A673 (cell line): Measurements from ENCODE around the gene RGS6. TPM values are rescaled to one million over a fixed set of nuclear protein-coding genes. Genes with fewer than 3 reads are reported as not detected.

ENCODE experiments used
- BruUV-seq: library from RNA; stranded (reverse); fragments of 400-500 nt; replicated peaks from 2 replicates; lab custom pipeline; 2021; lab: Mats Ljungman, UMichigan
- CTCF ChIA-PET: fragments of 300-600 bp; sonication (Branson Sonifier 250); formaldehyde crosslinking; loops from one replicate; lab custom pipeline; 2022; ENCODE audit warnings: antibody characterized with exemption; lab: Charles Lee
- POLR2A ChIA-PET: fragments of 300-600 bp; sonication (Branson Sonifier 250); formaldehyde crosslinking; loops from one replicate; lab custom pipeline; 2022; ENCODE audit warnings: antibody characterized with exemption; ENCODE audit not compliant: low non-redundant PET; lab: Charles Lee
- DNase-seq: peaks from one replicate; pipeline ENCODE4 v3.0.0-alpha.2; 2015; ENCODE audit warnings: low spot score
- H3K27ac ChIP-seq: fragments of 200-600 bp; sonication (generic); 2 replicates; pipeline ENCODE4 v1.5.1; 2016; ENCODE audit warnings: mixed run types, low read depth, mild to moderate bottlenecking, mixed read lengths, antibody characterized with exemption, low read length; ENCODE audit not compliant: poor library complexity, severe bottlenecking
- H3K27me3 ChIP-seq: fragments of 200-600 bp; sonication (generic); replicated peaks from 2 replicates; pipeline ENCODE4 v1.6.1; 2017; ENCODE audit warnings: mixed run types, low read depth, mild to moderate bottlenecking, mixed read lengths, antibody characterized with exemption, low read length; ENCODE audit not compliant: insufficient read depth, poor library complexity
- H3K36me3 ChIP-seq: fragments of 200-600 bp; sonication (generic); 2 replicates; pipeline ENCODE4 v1.6.1; 2016; ENCODE audit warnings: mixed run types, mild to moderate bottlenecking, mixed read lengths, antibody characterized with exemption, low read length; ENCODE audit not compliant: insufficient read depth, poor library complexity, severe bottlenecking
- H3K4me1 ChIP-seq: fragments of 200-600 bp; sonication (generic); 2 replicates; pipeline ENCODE4 v1.6.1; 2017; ENCODE audit warnings: mixed run types, mild to moderate bottlenecking, mixed read lengths, antibody characterized with exemption, low read length; ENCODE audit not compliant: insufficient read depth, poor library complexity, severe bottlenecking
- H3K4me3 ChIP-seq: fragments of 200-600 bp; sonication (generic); 2 replicates; pipeline ENCODE4 v1.5.1; 2016; ENCODE audit warnings: low read depth, mixed run types, mild to moderate bottlenecking, mixed read lengths, low read length; ENCODE audit not compliant: poor library complexity, severe bottlenecking
- H3K9me3 ChIP-seq: fragments of 200-600 bp; sonication (generic); 2 replicates; pipeline ENCODE4 v1.6.1; 2016; ENCODE audit warnings: mixed run types, low read depth, mild to moderate bottlenecking, mixed read lengths, antibody characterized with exemption, low read length; ENCODE audit not compliant: poor library complexity, severe bottlenecking
- EZH2 ChIP-seq: fragments of 200-600 bp; sonication (generic); IDR thresholded peaks from 2 replicates; pipeline ENCODE4 v1.6.1; 2017; ENCODE audit warnings: borderline replicate concordance, low read depth, mild to moderate bottlenecking, mixed read lengths, antibody characterized with exemption, low read length; ENCODE audit not compliant: poor library complexity, severe bottlenecking
- intact Hi-C: fragments of 100-400 bp; cut with micrococcal nuclease; formaldehyde crosslinking; loops from one replicate; pipeline ENCODE4 v1.10.0; 2022; ENCODE audit not compliant: unreplicated experiment
- total RNA-seq: library from RNA; stranded (reverse); gene quantifications from 2 replicates; pipeline ENCODE4 v1.2.3, GENCODE V29; 2021
- TF ChIP-seq, protein P1 (sequence below): fragments of 300-800, 200-600 bp; sonication (generic); conservative IDR thresholded peaks from 2 replicates; pipeline ENCODE4 v1.5.1; 2017; ENCODE audit warnings: low read depth, mild to moderate bottlenecking, antibody characterized with exemption, low read length, moderate library complexity, mixed read lengths

Gene RGS6
- total RNA-seq, 1 experiment from 2014 or later, result not detected

DNA sequence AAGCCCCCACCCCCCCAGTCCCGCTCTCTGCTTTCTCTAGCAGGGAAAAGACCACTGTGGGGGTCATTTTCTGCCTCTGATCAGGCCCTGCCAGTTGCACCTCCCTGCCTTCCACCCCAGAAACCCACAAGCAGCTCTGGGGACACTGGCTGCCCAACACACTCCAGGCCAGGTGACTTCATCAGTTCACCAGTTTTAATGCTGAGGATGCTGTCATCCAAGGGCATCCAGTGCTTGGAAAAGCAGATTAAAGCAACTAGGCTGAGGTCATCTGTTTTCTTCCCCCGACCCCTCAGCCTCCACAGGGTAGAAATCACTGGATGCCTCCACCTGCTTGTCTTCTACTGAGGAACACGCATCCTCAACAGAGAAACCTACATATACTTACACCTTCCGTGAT, 679.3 kb downstream of the RGS6 start:
- Histone ChIP-seq H3K27ac (no peak overlapping the region), H3K36me3 (no peaks in the 10 kb centered on the region), H3K4me3 (no peak overlapping the region), H3K27me3 (no peaks in the 10 kb centered on the region), H3K4me1 (no peaks in the 10 kb centered on the region), H3K9me3 (no peaks in the 10 kb centered on the region)
- intact Hi-C loops, result no loop called here
- DNase-seq, result no peak
- no peak for TF ChIP-seq EZH2
- TF ChIP-seq, protein P1, sequence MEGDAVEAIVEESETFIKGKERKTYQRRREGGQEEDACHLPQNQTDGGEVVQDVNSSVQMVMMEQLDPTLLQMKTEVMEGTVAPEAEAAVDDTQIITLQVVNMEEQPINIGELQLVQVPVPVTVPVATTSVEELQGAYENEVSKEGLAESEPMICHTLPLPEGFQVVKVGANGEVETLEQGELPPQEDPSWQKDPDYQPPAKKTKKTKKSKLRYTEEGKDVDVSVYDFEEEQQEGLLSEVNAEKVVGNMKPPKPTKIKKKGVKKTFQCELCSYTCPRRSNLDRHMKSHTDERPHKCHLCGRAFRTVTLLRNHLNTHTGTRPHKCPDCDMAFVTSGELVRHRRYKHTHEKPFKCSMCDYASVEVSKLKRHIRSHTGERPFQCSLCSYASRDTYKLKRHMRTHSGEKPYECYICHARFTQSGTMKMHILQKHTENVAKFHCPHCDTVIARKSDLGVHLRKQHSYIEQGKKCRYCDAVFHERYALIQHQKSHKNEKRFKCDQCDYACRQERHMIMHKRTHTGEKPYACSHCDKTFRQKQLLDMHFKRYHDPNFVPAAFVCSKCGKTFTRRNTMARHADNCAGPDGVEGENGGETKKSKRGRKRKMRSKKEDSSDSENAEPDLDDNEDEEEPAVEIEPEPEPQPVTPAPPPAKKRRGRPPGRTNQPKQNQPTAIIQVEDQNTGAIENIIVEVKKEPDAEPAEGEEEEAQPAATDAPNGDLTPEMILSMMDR, result no peak
- POLR2A ChIA-PET, result no interaction called here
- CTCF ChIA-PET, result no interaction called here
- no TSS peak for BruUV-seq

DNA sequence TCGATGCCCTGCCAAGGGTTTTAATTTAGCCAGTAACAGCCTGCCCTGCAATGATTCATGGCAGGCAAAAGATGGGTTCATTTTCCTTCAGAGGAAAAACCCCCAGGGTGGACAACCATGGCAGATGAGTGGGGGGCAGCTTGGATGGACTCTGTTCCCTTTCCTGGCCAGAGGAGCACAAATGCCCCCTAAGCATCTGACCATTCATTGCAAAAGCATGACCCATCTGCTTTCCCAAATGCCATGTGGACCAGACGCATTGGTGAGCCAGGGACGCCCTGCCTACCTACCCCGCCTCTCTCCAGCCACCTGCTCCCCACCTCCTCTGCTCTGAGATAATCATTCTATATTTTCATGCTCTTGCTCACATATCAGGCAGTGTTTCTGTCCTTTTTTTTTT, 679.8 kb downstream of the RGS6 start:
- H3K36me3 ChIP-seq, result no peaks in the 10 kb centered on the region
- H3K27ac ChIP-seq, result no peak overlapping the region
- H3K27me3 ChIP-seq, result no peaks in the 10 kb centered on the region
- intact Hi-C loops, result no loop called here
- ChIA-PET POLR2A (interaction anchor here (0.6 kb wide), 1 partner anchor 70 kb away, joined by 4 read pairs; no protein-coding TSS in a partner anchor), CTCF (no interaction called here)
- BruUV-seq, result no TSS peak
- TF ChIP-seq, protein P1, result no peak
- no peak for TF ChIP-seq EZH2
- H3K9me3 ChIP-seq, result no peaks in the 10 kb centered on the region
- H3K4me1 ChIP-seq, result no peaks in the 10 kb centered on the region
- H3K4me3 ChIP-seq, result no peak overlapping the region
- DNase-seq, result no peak

DNA sequence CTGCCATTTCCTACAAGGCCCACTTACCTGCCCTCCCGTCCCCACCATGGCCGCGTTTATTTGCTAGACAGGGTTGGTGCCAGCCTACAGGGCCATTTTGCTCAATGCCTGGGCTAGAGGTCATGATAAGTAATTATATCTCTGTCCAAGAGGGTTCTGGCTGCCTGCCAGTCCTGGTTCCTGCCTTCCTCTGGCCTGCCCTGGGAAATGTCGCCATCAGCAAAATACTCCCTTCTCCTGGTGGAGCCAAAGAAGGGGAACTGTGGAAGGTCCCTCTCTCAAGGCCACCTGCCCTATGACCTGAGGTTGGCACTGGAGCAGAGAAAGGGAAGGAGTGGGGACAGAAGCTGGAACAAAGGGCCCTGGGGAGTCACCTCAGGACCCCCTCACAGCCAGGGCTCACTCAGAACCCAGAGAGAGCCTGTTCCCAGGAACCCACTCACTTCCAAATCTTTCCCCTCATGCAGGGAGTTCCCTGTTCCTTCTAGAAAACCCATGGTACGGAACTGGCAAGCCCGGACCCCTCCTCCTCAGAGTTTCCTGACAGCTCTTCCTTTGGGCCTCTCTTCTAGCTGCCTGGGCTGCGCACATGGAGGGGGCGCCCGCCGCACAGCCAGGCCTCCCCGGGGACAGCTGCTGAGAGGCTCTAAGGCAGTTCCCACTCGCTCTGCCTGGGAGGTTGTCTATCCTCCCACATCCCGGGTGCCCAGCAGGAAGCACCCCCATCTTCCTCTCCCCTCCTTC, 681.2 kb downstream of the RGS6 start:
- Histone ChIP-seq H3K27me3 (no peaks in the 10 kb centered on the region), H3K4me3 (no peak overlapping the region), H3K9me3 (no peaks in the 10 kb centered on the region), H3K27ac (no peak overlapping the region), H3K36me3 (no peaks in the 10 kb centered on the region), H3K4me1 (no peaks in the 10 kb centered on the region)
- ChIA-PET POLR2A (no interaction called here), CTCF (no interaction called here)
- no TSS peak for BruUV-seq
- DNase-seq, result no peak
- TF ChIP-seq, protein P1, result no peak
- intact Hi-C loops, result no loop called here
